ENCODE results near the gene PDE3A.

PDE3A gene

DNA sequence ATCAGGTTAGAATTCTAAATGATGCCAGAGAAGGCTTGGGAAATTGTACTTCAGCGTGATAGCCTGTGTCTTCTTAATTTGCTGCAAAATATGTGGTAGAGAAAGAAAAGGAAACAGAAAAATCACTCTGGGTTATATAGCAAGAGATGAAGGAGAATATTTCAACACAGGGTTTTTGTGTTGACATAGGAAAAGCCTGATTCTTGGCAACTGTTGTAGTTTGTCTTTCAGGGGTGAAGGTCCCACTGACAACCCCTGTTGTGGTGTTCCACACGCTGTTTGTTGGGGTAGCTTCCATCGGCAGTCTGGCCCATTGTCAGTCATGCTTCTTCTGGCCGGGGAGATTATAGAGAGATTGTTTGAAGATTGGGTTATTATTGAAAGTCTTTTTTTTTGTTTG lies 313.0 kb downstream of the PDE3A start:
- no peaks in the 10 kb centered on the region for H3K27me3 ChIP-seq (ENCODE audit: control insufficient read depth, insufficient read depth, low read length)
- no peak overlapping the region for H3K9ac ChIP-seq (ENCODE audit: low read length)
- H3K4me3 ChIP-seq (ENCODE audit: low read length): no peak overlapping the region
- no peak overlapping the region for H3K27ac ChIP-seq (ENCODE audit: low read length)
- no peaks in the 10 kb centered on the region for H3K36me3 ChIP-seq (ENCODE audit: control insufficient read depth, low read depth, low read length)
- no peaks in the 10 kb centered on the region for H3K4me1 ChIP-seq (ENCODE audit: control insufficient read depth, low read depth, low read length)
- H3K9me3 ChIP-seq (ENCODE audit: control insufficient read depth, low read depth, low read length): no peaks in the 10 kb centered on the region

DNA sequence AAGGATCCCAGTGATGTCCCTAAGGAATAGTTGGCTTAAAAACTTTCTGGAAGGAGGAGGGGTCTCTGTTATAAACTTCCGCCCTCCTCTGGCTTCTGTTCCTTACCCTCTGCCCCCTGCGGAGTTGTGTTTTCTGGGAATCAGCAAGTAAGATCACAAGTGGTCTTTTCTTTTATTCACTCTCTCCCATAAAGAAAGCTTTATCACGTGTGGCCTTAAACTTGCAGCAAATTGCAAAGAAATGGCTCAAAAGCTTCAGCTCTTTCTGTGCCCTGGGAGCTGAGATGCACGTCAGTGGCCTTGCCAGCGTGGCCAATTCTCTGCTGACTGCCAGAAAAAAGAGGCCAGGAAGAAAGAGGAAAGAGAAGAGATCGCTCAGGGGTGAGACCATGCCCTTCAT lies 326.9 kb downstream of the PDE3A start, which contains the start of gene SLCO1C1:
SLCO1C1 (plus strand) TSS at position 101 of the 400 bp plus-strand sequence. CDS start 4,245 bp downstream, outside the sequence.
- Histone ChIP-seq H3K9ac (ENCODE audit: low read length) (no peak within 1 kb of the TSS), H3K27me3 (ENCODE audit: control insufficient read depth, insufficient read depth, low read length) (no peaks in the 10 kb centered on the region), H3K4me1 (ENCODE audit: control insufficient read depth, low read depth, low read length) (peaks cover 17% of the 10 kb centered on the region), H3K27ac (ENCODE audit: low read length) (no peak within 1 kb of the TSS), H3K4me3 (ENCODE audit: low read length) (no peak within 1 kb of the TSS), H3K9me3 (ENCODE audit: control insufficient read depth, low read depth, low read length) (no peaks in the 10 kb centered on the region), H3K36me3 (ENCODE audit: control insufficient read depth, low read depth, low read length) (no peaks in the 10 kb centered on the region)

DNA sequence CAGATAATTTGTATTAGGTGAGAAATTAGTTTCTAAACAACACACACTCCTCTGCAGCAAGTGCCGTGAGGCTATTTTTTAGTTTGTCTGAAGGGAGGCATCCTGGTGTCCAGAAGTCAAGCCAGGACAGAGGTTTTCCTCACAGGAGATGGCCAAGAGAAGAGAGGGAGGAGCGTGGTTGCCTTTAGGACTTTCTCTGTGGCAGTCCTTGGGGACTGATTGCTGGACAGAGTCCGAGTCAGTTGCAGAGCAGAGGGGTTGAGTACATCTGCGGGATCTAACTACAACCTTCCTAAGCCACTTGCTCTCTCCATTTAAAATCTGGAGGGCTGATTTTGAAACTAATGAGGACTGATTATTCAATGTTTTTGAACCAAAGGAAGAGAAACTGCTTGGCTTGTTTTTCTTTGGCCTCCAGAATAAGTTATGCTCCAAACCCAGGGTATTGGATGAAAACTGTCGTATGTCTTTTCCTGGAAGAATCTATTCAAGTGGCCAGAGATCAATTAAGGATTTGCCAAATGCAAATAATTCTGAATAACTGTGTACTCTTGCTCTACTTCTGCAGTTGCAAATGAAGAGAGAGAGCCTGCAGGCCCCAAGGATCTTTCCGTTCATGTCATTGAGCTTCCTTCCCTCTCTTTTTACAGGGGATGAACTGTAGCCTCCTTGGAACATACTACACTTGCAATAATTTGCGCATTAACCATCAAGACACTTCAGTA lies 328.0 kb downstream of the PDE3A start:
- no peak overlapping the region for H3K4me3 ChIP-seq (ENCODE audit: low read length)
- H3K27ac ChIP-seq (ENCODE audit: low read length): no peak overlapping the region
- H3K9me3 ChIP-seq (ENCODE audit: control insufficient read depth, low read depth, low read length): no peaks in the 10 kb centered on the region
- H3K36me3 ChIP-seq (ENCODE audit: control insufficient read depth, low read depth, low read length): no peaks in the 10 kb centered on the region
- H3K9ac ChIP-seq (ENCODE audit: low read length): no peak overlapping the region
- H3K4me1 ChIP-seq (ENCODE audit: control insufficient read depth, low read depth, low read length): peaks cover 17% of the 10 kb centered on the region
- no peaks in the 10 kb centered on the region for H3K27me3 ChIP-seq (ENCODE audit: control insufficient read depth, insufficient read depth, low read length)

DNA sequence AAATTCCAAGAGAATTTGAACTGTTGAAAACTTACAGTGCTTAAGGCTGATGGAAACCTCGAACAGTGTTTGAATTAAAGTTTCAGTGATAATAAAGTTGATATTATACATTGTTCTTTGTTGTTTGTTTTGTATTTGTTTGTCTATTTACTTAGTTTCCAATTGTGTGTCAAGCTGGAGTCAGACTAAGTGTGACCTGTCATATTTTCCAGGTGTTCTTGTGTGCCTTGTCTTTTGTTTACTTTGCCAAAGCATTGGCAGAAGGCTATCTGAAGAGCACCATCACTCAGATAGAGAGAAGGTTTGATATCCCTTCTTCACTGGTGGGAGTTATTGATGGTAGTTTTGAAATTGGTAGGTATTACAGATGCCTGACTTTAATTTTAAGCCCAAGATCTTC lies 332.8 kb downstream of the PDE3A start:
- H3K9ac ChIP-seq (ENCODE audit: low read length): no peak overlapping the region
- H3K4me1 ChIP-seq (ENCODE audit: control insufficient read depth, low read depth, low read length): peaks cover 8% of the 10 kb centered on the region
- H3K9me3 ChIP-seq (ENCODE audit: control insufficient read depth, low read depth, low read length): no peaks in the 10 kb centered on the region
- no peak overlapping the region for H3K27ac ChIP-seq (ENCODE audit: low read length)
- no peak overlapping the region for H3K4me3 ChIP-seq (ENCODE audit: low read length)
- no peaks in the 10 kb centered on the region for H3K27me3 ChIP-seq (ENCODE audit: control insufficient read depth, insufficient read depth, low read length)
- no peaks in the 10 kb centered on the region for H3K36me3 ChIP-seq (ENCODE audit: control insufficient read depth, low read depth, low read length)

DNA sequence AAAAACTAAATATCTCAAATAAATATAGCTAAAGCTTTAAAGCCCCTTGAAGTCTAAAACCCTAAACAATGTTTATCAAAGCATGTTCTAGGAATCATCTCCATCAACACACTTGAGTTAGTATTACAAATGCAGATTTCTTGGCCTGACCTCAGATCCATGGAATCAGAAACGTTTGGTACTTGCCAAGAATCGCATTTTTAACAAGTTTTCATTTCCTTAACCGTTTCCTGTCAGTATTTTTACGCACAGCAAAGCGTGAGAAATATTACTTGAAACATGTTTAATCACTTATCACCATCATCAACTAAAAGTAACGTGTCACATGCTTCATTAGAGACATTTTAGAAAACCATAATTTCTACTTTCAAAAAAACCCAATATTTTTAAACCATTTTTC lies 336.5 kb downstream of the PDE3A start:
- no peak overlapping the region for H3K4me3 ChIP-seq (ENCODE audit: low read length)
- no peak overlapping the region for H3K27ac ChIP-seq (ENCODE audit: low read length)
- H3K9ac ChIP-seq (ENCODE audit: low read length): no peak overlapping the region
- H3K27me3 ChIP-seq (ENCODE audit: control insufficient read depth, insufficient read depth, low read length): no peaks in the 10 kb centered on the region
- peaks cover 3% of the 10 kb centered on the region for H3K4me1 ChIP-seq (ENCODE audit: control insufficient read depth, low read depth, low read length)
- H3K36me3 ChIP-seq (ENCODE audit: control insufficient read depth, low read depth, low read length): no peaks in the 10 kb centered on the region
- H3K9me3 ChIP-seq (ENCODE audit: control insufficient read depth, low read depth, low read length): no peaks in the 10 kb centered on the region

DNA sequence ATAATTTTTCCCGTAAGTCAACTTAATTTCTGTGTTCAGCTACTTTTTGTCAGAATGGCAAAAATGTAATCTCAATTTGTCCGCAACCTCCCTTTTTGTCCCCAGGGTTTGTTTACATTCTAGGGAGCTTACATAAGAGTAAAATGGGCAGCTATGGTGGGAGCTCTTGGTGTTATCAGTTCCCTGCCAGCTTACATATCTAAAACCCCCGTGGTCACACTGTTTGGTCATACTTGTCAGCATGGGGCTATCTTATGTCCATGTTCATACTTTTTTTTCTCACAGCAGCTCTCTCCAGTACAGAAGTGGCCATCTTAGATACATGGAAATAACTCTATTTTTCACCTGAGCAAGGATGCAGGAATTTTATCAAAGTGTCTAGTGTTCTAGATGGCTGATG lies 343.5 kb downstream of the PDE3A start:
- H3K4me1 ChIP-seq (ENCODE audit: control insufficient read depth, low read depth, low read length): peaks cover 6% of the 10 kb centered on the region
- H3K27ac ChIP-seq (ENCODE audit: low read length): no peak overlapping the region
- H3K9ac ChIP-seq (ENCODE audit: low read length): no peak overlapping the region
- H3K27me3 ChIP-seq (ENCODE audit: control insufficient read depth, insufficient read depth, low read length): no peaks in the 10 kb centered on the region
- H3K9me3 ChIP-seq (ENCODE audit: control insufficient read depth, low read depth, low read length): no peaks in the 10 kb centered on the region
- H3K36me3 ChIP-seq (ENCODE audit: control insufficient read depth, low read depth, low read length): no peaks in the 10 kb centered on the region
- no peak overlapping the region for H3K4me3 ChIP-seq (ENCODE audit: low read length)

DNA sequence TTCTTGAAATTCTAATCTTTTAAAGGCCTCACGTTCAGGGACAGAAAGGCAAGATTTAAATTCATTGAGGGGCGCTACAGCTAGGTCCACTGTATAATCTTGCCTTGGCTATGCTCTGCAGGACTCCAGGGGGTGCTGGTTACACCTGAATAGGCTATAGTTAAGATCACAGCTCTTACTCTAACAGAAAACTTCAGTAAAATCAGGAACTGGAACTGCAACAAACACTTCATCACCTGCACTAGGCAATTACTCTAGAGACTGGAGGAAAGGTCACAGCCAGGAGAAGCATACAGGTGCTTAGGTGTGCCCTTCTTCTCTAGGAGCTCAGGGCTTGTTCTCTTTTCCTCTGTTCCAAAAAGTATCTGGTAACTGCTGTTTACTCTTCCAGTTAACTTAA lies 347.7 kb downstream of the PDE3A start:
- Histone ChIP-seq H3K36me3 (ENCODE audit: control insufficient read depth, low read depth, low read length) (no peaks in the 10 kb centered on the region), H3K9ac (ENCODE audit: low read length) (no peak overlapping the region), H3K4me3 (ENCODE audit: low read length) (no peak overlapping the region), H3K27ac (ENCODE audit: low read length) (no peak overlapping the region), H3K9me3 (ENCODE audit: control insufficient read depth, low read depth, low read length) (no peaks in the 10 kb centered on the region), H3K4me1 (ENCODE audit: control insufficient read depth, low read depth, low read length) (peaks cover 6% of the 10 kb centered on the region), H3K27me3 (ENCODE audit: control insufficient read depth, insufficient read depth, low read length) (no peaks in the 10 kb centered on the region)

DNA sequence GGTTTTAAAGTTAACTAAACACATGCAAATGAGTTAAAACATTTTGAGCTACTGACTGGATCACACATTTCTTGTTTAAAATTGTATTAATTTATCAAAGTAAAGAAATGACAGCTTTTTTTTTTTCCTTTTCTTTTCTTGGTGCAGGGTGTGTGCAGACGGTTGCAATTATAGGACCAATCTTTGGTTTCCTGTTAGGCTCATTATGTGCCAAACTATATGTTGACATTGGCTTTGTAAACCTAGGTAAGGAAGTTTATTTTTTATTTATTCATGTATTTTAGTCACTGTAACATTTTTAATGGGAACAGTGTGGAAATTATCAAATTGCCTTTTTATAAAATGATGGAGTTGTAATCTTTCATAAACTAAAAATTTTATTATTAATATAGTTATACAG lies 348.6 kb downstream of the PDE3A start:
- H3K4me1 ChIP-seq (ENCODE audit: control insufficient read depth, low read depth, low read length): peaks cover 6% of the 10 kb centered on the region
- H3K36me3 ChIP-seq (ENCODE audit: control insufficient read depth, low read depth, low read length): no peaks in the 10 kb centered on the region
- H3K9ac ChIP-seq (ENCODE audit: low read length): no peak overlapping the region
- H3K4me3 ChIP-seq (ENCODE audit: low read length): no peak overlapping the region
- H3K9me3 ChIP-seq (ENCODE audit: control insufficient read depth, low read depth, low read length): no peaks in the 10 kb centered on the region
- H3K27me3 ChIP-seq (ENCODE audit: control insufficient read depth, insufficient read depth, low read length): no peaks in the 10 kb centered on the region
- H3K27ac ChIP-seq (ENCODE audit: low read length): no peak overlapping the region

DNA sequence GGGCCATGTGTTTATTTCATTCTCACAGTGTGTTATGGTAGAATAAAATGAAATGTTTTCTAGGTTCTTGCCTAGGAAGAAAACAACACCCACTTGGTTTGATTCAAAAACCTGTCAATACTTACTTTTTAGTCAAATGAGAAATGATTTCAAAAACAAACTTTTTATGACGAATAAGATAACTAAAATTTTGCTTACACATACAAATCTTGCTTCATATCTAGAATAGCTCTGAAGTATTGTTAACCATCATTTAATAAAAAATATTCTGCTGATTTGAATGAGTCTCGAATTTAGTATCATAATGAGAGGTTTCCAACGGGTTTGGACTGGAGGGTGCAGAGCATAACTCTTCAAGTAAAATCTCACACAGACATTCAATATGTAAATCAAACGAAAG lies 350.0 kb downstream of the PDE3A start:
- H3K4me1 ChIP-seq (ENCODE audit: control insufficient read depth, low read depth, low read length): peaks cover 6% of the 10 kb centered on the region
- no peak overlapping the region for H3K9ac ChIP-seq (ENCODE audit: low read length)
- H3K27me3 ChIP-seq (ENCODE audit: control insufficient read depth, insufficient read depth, low read length): no peaks in the 10 kb centered on the region
- H3K9me3 ChIP-seq (ENCODE audit: control insufficient read depth, low read depth, low read length): no peaks in the 10 kb centered on the region
- no peaks in the 10 kb centered on the region for H3K36me3 ChIP-seq (ENCODE audit: control insufficient read depth, low read depth, low read length)
- no peak overlapping the region for H3K27ac ChIP-seq (ENCODE audit: low read length)
- H3K4me3 ChIP-seq (ENCODE audit: low read length): no peak overlapping the region

DNA sequence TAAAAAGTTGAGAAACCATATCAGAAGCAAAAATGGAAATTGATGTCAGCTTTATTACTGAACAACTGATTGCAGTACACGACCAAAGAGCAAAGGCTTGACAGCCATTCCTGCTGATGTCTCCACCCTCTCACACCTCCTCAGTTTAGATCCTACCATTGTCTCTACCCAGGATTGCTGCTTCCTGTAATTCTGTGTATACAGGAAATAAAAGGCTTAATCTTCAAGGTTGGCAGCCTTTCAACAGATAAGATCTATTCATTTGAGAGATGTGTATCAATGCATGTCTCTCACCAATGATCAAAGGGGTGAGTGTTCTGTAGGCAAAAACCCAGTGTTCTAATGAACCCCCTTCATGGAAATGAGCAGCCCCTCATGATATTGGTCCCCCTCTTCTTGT lies 353.8 kb downstream of the PDE3A start:
- H3K4me1 ChIP-seq (ENCODE audit: control insufficient read depth, low read depth, low read length): no peaks in the 10 kb centered on the region
- no peaks in the 10 kb centered on the region for H3K9me3 ChIP-seq (ENCODE audit: control insufficient read depth, low read depth, low read length)
- no peak overlapping the region for H3K9ac ChIP-seq (ENCODE audit: low read length)
- H3K36me3 ChIP-seq (ENCODE audit: control insufficient read depth, low read depth, low read length): no peaks in the 10 kb centered on the region
- no peak overlapping the region for H3K4me3 ChIP-seq (ENCODE audit: low read length)
- no peak overlapping the region for H3K27ac ChIP-seq (ENCODE audit: low read length)
- H3K27me3 ChIP-seq (ENCODE audit: control insufficient read depth, insufficient read depth, low read length): no peaks in the 10 kb centered on the region

DNA sequence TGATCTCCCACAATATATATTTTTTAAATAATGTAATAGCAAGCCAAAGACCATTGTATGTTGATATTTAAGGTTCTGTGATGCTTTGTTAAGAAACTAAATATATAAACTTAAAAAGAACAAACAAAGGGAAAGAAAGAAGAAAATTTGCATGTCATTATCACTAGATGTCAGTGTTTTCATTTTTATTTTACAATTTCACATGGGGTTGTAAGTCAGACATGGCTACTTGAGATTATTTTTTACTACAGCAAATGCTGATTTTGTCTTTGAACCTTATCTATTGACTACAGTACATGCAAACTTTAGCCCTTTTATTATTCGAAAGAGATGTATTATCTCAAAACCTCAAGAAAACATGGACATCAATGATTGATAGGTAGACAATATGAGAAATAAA lies 362.9 kb downstream of the PDE3A start:
- H3K4me3 ChIP-seq (ENCODE audit: low read length): no peak overlapping the region
- no peaks in the 10 kb centered on the region for H3K4me1 ChIP-seq (ENCODE audit: control insufficient read depth, low read depth, low read length)
- H3K9me3 ChIP-seq (ENCODE audit: control insufficient read depth, low read depth, low read length): no peaks in the 10 kb centered on the region
- no peak overlapping the region for H3K27ac ChIP-seq (ENCODE audit: low read length)
- H3K36me3 ChIP-seq (ENCODE audit: control insufficient read depth, low read depth, low read length): no peaks in the 10 kb centered on the region
- no peak overlapping the region for H3K9ac ChIP-seq (ENCODE audit: low read length)
- no peaks in the 10 kb centered on the region for H3K27me3 ChIP-seq (ENCODE audit: control insufficient read depth, insufficient read depth, low read length)
